SH-SY5Y (cell line): Measurements from ENCODE around the gene HACD1.

Experiments
- GATA2 ChIP-seq: IDR thresholded peaks from 2 replicates; pipeline ENCODE4 v1.6.1; 2011; ENCODE audit warnings: mild to moderate bottlenecking, low read depth, low read length
- GATA3 ChIP-seq: IDR thresholded peaks from 2 replicates; pipeline ENCODE4 v1.6.1; 2011; ENCODE audit warnings: low read depth, mild to moderate bottlenecking, low read length, moderate library complexity

GRCh38 chr10:17590969-17591645 is 26.1 kb downstream of the HACD1 start:
- TF ChIP-seq GATA2 (no peak), GATA3 (no peak)
